ENCODE data around the gene BAHCC1. TPM values are rescaled to one million over a fixed set of nuclear protein-coding genes. Genes with fewer than 3 reads are reported as not detected.

Gene BAHCC1
- total and polyA plus RNA-seq, 9 of the 15 experiments (the other 6 are each of a cell fraction or from before 2014, with no cell fraction given): 0.14 to 26.9 (median 5.0) TPM

DNA sequence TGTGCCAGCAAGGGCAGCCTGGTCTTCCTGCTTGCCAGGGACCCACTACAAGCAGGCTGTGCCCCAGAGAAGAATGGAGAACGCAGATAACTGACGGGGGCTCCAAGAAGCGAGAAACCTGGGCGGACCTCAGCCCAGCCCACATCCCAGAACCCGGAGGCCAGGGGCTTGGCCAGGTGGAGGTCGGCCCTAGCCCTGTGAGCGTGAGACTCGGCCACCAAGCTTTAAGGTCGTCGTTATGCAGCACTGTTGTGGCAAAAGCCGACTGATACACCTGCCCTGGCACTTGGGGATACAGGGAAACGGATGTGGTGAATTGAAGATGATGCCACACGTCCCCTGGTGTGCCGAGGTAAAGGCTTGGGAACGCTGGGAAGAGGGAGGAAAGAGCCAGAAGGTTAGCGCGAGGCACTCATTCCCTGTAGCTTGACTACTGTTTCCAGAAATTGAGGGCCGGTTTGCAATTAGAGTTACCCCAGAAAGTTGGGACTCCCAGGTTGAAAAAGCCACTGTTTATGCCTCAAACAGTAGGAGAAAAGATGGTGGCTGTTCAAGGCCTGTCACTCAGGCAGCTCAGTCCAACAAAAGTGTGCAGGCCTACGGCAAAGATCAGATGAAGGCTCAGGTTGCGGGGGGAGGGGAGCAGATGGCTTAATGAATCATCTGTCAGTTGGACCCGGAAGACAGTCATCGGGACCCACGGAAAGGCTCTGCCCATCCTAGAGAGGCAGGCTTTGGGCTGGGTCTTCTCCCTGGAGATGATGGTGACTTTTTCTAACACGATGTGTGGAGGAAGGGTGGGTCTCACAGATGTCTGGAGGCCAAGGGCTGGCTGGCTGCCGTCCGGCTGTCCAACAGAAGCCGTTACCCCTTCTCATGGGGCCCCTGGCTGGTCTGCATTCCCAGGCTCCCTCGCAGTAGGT is 45.6 kb upstream of the BAHCC1 start (continued):
- TF ChIP-seq MECOM (CRISPR knock-in tag; IDR thresholded peaks at IDR 0.05): peak; percentile 42; the same call in 1 of the 2 replicates
- TF ChIP-seq, protein P1, sequence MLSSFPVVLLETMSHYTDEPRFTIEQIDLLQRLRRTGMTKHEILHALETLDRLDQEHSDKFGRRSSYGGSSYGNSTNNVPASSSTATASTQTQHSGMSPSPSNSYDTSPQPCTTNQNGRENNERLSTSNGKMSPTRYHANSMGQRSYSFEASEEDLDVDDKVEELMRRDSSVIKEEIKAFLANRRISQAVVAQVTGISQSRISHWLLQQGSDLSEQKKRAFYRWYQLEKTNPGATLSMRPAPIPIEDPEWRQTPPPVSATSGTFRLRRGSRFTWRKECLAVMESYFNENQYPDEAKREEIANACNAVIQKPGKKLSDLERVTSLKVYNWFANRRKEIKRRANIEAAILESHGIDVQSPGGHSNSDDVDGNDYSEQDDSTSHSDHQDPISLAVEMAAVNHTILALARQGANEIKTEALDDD (IDR thresholded peaks at IDR 0.05): no peak
- TF ChIP-seq, protein P2, sequence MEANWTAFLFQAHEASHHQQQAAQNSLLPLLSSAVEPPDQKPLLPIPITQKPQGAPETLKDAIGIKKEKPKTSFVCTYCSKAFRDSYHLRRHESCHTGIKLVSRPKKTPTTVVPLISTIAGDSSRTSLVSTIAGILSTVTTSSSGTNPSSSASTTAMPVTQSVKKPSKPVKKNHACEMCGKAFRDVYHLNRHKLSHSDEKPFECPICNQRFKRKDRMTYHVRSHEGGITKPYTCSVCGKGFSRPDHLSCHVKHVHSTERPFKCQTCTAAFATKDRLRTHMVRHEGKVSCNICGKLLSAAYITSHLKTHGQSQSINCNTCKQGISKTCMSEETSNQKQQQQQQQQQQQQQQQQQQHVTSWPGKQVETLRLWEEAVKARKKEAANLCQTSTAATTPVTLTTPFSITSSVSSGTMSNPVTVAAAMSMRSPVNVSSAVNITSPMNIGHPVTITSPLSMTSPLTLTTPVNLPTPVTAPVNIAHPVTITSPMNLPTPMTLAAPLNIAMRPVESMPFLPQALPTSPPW (CRISPR knock-in tag; IDR thresholded peaks at IDR 0.05): peak; percentile 89
- 0 out of 2 replicates have a peak, but pooled peaks have one; percentile 32 for TF ChIP-seq ZNF24 (IDR thresholded peaks at IDR 0.05)
- no peak; the same call in none of the 2 replicates for TF ChIP-seq FOXK1 (CRISPR knock-in tag; IDR thresholded peaks at IDR 0.05; ENCODE audit: borderline replicate concordance)
- no peak for TF ChIP-seq ETS2 (tag; IDR thresholded peaks at IDR 0.05; ENCODE audit: borderline replicate concordance, poor library complexity, severe bottlenecking)
- TF ChIP-seq ZKSCAN1 (IDR thresholded peaks at IDR 0.05; ENCODE audit: low read depth, low read length): no peak
- no peak for TF ChIP-seq CBX2 (IDR thresholded peaks at IDR 0.05; ENCODE audit: insufficient read depth, low read length, poor library complexity, severe bottlenecking)
- peak; percentile 97 for TF ChIP-seq LEF1 (IDR thresholded peaks at IDR 0.05)
- TF ChIP-seq, protein P3, sequence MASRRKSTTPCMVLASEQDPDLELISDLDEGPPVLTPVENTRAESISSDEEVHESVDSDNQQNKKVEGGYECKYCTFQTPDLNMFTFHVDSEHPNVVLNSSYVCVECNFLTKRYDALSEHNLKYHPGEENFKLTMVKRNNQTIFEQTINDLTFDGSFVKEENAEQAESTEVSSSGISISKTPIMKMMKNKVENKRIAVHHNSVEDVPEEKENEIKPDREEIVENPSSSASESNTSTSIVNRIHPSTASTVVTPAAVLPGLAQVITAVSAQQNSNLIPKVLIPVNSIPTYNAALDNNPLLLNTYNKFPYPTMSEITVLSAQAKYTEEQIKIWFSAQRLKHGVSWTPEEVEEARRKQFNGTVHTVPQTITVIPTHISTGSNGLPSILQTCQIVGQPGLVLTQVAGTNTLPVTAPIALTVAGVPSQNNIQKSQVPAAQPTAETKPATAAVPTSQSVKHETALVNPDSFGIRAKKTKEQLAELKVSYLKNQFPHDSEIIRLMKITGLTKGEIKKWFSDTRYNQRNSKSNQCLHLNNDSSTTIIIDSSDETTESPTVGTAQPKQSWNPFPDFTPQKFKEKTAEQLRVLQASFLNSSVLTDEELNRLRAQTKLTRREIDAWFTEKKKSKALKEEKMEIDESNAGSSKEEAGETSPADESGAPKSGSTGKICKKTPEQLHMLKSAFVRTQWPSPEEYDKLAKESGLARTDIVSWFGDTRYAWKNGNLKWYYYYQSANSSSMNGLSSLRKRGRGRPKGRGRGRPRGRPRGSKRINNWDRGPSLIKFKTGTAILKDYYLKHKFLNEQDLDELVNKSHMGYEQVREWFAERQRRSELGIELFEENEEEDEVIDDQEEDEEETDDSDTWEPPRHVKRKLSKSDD (conservative IDR thresholded peaks at IDR 0.05; ENCODE audit: low read length): no peak
- TF ChIP-seq CBX3 (IDR thresholded peaks at IDR 0.05; ENCODE audit: borderline replicate concordance in 1 of 2, low read length in 2 of 2): peak in 1 of 2 experiments; percentile 78; a peak in 2 of 3 replicates
- TF ChIP-seq, protein P4, sequence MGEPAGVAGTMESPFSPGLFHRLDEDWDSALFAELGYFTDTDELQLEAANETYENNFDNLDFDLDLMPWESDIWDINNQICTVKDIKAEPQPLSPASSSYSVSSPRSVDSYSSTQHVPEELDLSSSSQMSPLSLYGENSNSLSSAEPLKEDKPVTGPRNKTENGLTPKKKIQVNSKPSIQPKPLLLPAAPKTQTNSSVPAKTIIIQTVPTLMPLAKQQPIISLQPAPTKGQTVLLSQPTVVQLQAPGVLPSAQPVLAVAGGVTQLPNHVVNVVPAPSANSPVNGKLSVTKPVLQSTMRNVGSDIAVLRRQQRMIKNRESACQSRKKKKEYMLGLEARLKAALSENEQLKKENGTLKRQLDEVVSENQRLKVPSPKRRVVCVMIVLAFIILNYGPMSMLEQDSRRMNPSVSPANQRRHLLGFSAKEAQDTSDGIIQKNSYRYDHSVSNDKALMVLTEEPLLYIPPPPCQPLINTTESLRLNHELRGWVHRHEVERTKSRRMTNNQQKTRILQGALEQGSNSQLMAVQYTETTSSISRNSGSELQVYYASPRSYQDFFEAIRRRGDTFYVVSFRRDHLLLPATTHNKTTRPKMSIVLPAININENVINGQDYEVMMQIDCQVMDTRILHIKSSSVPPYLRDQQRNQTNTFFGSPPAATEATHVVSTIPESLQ (CRISPR knock-in tag; IDR thresholded peaks at IDR 0.05): no peak
- TF ChIP-seq, protein P5, sequence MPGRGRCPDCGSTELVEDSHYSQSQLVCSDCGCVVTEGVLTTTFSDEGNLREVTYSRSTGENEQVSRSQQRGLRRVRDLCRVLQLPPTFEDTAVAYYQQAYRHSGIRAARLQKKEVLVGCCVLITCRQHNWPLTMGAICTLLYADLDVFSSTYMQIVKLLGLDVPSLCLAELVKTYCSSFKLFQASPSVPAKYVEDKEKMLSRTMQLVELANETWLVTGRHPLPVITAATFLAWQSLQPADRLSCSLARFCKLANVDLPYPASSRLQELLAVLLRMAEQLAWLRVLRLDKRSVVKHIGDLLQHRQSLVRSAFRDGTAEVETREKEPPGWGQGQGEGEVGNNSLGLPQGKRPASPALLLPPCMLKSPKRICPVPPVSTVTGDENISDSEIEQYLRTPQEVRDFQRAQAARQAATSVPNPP (IDR thresholded peaks at IDR 0.05; ENCODE audit: borderline replicate concordance, insufficient read depth, insufficient read length): no peak
- 0 out of 2 replicates have a peak, but pooled peaks have one; percentile 67 for TF ChIP-seq CBX5 (IDR thresholded peaks at IDR 0.05; ENCODE audit: borderline replicate concordance, low read depth)
- TF ChIP-seq, protein P6, sequence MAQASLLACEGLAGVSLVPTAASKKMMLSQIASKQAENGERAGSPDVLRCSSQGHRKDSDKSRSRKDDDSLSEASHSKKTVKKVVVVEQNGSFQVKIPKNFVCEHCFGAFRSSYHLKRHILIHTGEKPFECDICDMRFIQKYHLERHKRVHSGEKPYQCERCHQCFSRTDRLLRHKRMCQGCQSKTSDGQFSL (CRISPR knock-in tag; IDR thresholded peaks at IDR 0.05): no peak
- TF ChIP-seq, protein P6 (tag; IDR thresholded peaks at IDR 0.05): no peak
